ENCODE data around the gene ESYT2. TPM values are rescaled to one million over a fixed set of nuclear protein-coding genes. Genes with fewer than 3 reads are reported as not detected.

The ESYT2 gene
- total RNA-seq, 2 donors from 2014 or later = 30.7 to 36.9 TPM

GRCh38 chr7:158771213-158771834 lies 58.0 kb downstream of the ESYT2 start:
- DNase-seq = no peak
- H3K9me3 ChIP-seq (ENCODE audit: control insufficient read depth, low read length) = no peaks in the 10 kb centered on the region
- no peaks in the 10 kb centered on the region for H3K27me3 ChIP-seq (ENCODE audit: control insufficient read depth, insufficient read depth, low read length, poor library complexity, severe bottlenecking)
- peaks cover 22% of the 10 kb centered on the region for H3K36me3 ChIP-seq (ENCODE audit: control insufficient read depth, insufficient read depth, low read length)
- H3K4me1 ChIP-seq (ENCODE audit: control insufficient read depth, insufficient read depth, low read length) = no peaks in the 10 kb centered on the region
- no peak overlapping the region for H3K27ac ChIP-seq (ENCODE audit: low read depth, low read length)
- Mint-ChIP-seq H3K27ac (no peak overlapping the region), H3K27me3 (ENCODE audit: insufficient read depth) (no peaks in the 10 kb centered on the region), H3K36me3 (ENCODE audit: low read depth) (peaks cover 46% of the 10 kb centered on the region), H3K4me1 (no peaks in the 10 kb centered on the region), H3K4me3 (no peak overlapping the region), H3K9me3 (no peaks in the 10 kb centered on the region)
- H3K9ac ChIP-seq (ENCODE audit: extremely low read depth, low read length, poor library complexity, severe bottlenecking) = no peak overlapping the region
- H3K4me3 ChIP-seq (ENCODE audit: low read length) = no peak overlapping the region
- WGBS, 2 experiments (ENCODE audit: insufficient coverage in 1 of 2, insufficient read length in 1 of 2) = 92 to 93% methylated on average over 10 to 16 of the region's 16 CpGs
- TF ChIP-seq CTCF (conservative IDR thresholded peaks at IDR 0.05) = no peak

GRCh38 chr7:158767707-158768106 lies 61.6 kb downstream of the ESYT2 start:
- no peak overlapping the region for H3K9ac ChIP-seq (ENCODE audit: extremely low read depth, low read length, poor library complexity, severe bottlenecking)
- no peaks in the 10 kb centered on the region for H3K9me3 ChIP-seq (ENCODE audit: control insufficient read depth, low read length)
- Mint-ChIP-seq H3K9me3 (no peaks in the 10 kb centered on the region), H3K4me3 (no peak overlapping the region), H3K4me1 (no peaks in the 10 kb centered on the region), H3K27me3 (ENCODE audit: insufficient read depth) (no peaks in the 10 kb centered on the region), H3K36me3 (ENCODE audit: low read depth) (peaks cover 40% of the 10 kb centered on the region), H3K27ac (no peak overlapping the region)
- H3K4me3 ChIP-seq (ENCODE audit: low read length) = no peak overlapping the region
- no peaks in the 10 kb centered on the region for H3K4me1 ChIP-seq (ENCODE audit: control insufficient read depth, insufficient read depth, low read length)
- TF ChIP-seq CTCF (conservative IDR thresholded peaks at IDR 0.05) = no peak
- peaks cover 25% of the 10 kb centered on the region for H3K36me3 ChIP-seq (ENCODE audit: control insufficient read depth, insufficient read depth, low read length)
- no peak overlapping the region for H3K27ac ChIP-seq (ENCODE audit: low read depth, low read length)
- 95 to 100% methylated on average over 3 to 4 of the region's 4 CpGs for WGBS, 2 experiments (ENCODE audit: insufficient coverage in 1 of 2, insufficient read length in 1 of 2)
- no peaks in the 10 kb centered on the region for H3K27me3 ChIP-seq (ENCODE audit: control insufficient read depth, insufficient read depth, low read length, poor library complexity, severe bottlenecking)
- no peak for DNase-seq

GRCh38 chr7:158766570-158767281 lies 62.6 kb downstream of the ESYT2 start:
- H3K27me3 Mint-ChIP-seq (ENCODE audit: insufficient read depth) = no peaks in the 10 kb centered on the region
- H3K9me3 Mint-ChIP-seq = no peaks in the 10 kb centered on the region
- Histone ChIP-seq H3K36me3 (ENCODE audit: control insufficient read depth, insufficient read depth, low read length) (peaks cover 32% of the 10 kb centered on the region), H3K9me3 (ENCODE audit: control insufficient read depth, low read length) (no peaks in the 10 kb centered on the region), H3K4me1 (ENCODE audit: control insufficient read depth, insufficient read depth, low read length) (no peaks in the 10 kb centered on the region), H3K27me3 (ENCODE audit: control insufficient read depth, insufficient read depth, low read length, poor library complexity, severe bottlenecking) (no peaks in the 10 kb centered on the region), H3K9ac (ENCODE audit: extremely low read depth, low read length, poor library complexity, severe bottlenecking) (no peak overlapping the region), H3K27ac (ENCODE audit: low read depth, low read length) (no peak overlapping the region), H3K4me3 (ENCODE audit: low read length) (no peak overlapping the region)
- no peak overlapping the region for H3K4me3 Mint-ChIP-seq
- no peaks in the 10 kb centered on the region for H3K4me1 Mint-ChIP-seq
- DNase-seq = no peak
- H3K36me3 Mint-ChIP-seq (ENCODE audit: low read depth) = peaks cover 34% of the 10 kb centered on the region
- WGBS, 2 experiments (ENCODE audit: insufficient coverage in 1 of 2, insufficient read length in 1 of 2) = 93 to 100% methylated on average over 2 to 6 of the region's 6 CpGs
- H3K27ac Mint-ChIP-seq = no peak overlapping the region
- TF ChIP-seq CTCF (conservative IDR thresholded peaks at IDR 0.05) = no peak
